Sigmoid colon (tissue), 3 donors: ENCODE results near the gene CKAP5.

ENCODE experiments used
- CTCF ChIP-seq, 4 experiments: fragments of 450-650 bp in 3 of 4; fragments of 200-600 bp in 1 of 4; IDR thresholded peaks; one replicate each; pipeline ENCODE4 v1.5.1; 2016 to 2019; ENCODE audit warnings: antibody characterized with exemption in 4 of 4, mild to moderate bottlenecking in 3 of 4, moderate library complexity in 2 of 4
- POLR2A ChIP-seq, 2 donors: fragments of 450-650 bp; IDR thresholded peaks; one replicate each; pipeline ENCODE4 v1.6.1; 2016; ENCODE audit warnings: antibody characterized with exemption in 2 of 2, mild to moderate bottlenecking in 2 of 2, moderate library complexity in 2 of 2

- TF ChIP-seq CTCF (IDR thresholded peaks at IDR 0.05) (no peak), POLR2A (IDR thresholded peaks at IDR 0.05) (no peak)
These were observed 30.4 kb upstream of the CKAP5 start for GRCh38 chr11:46876471-46876870.
